Endodermal cell (in vitro differentiated cells): ENCODE measurements around the gene LY86. TPM values are rescaled to one million over a fixed set of nuclear protein-coding genes. Genes with fewer than 3 reads are reported as not detected.

Source experiments
- DNase-seq: peaks from one replicate; pipeline ENCODE4 v3.0.0-alpha.2; 2017
- H3K27ac ChIP-seq: 2 replicates; pipeline ENCODE4 v1.5.1; 2013; ENCODE audit warnings: mild to moderate bottlenecking, low read depth, low read length, moderate library complexity
- H3K27me3 ChIP-seq: 2 replicates; pipeline ENCODE4 v1.6.1; 2013; ENCODE audit warnings: mild to moderate bottlenecking, low read length, moderate library complexity; ENCODE audit not compliant: insufficient read depth, control insufficient read depth, poor library complexity, severe bottlenecking
- H3K36me3 ChIP-seq: 2 replicates; pipeline ENCODE4 v1.7.0; 2013; ENCODE audit warnings: mild to moderate bottlenecking, low read length, moderate library complexity; ENCODE audit not compliant: control insufficient read depth, insufficient read depth
- H3K4me1 ChIP-seq: one replicate; pipeline ENCODE4 v1.7.0; 2013; ENCODE audit warnings: low read length; ENCODE audit not compliant: control insufficient read depth, insufficient read depth
- H3K4me3 ChIP-seq: 2 replicates; pipeline ENCODE4 v1.5.1; 2013; ENCODE audit warnings: mild to moderate bottlenecking, low read length, moderate library complexity
- H3K9ac ChIP-seq: 2 replicates; pipeline ENCODE4 v1.6.1; 2013; ENCODE audit warnings: mild to moderate bottlenecking, low read length, moderate library complexity; ENCODE audit not compliant: poor library complexity, severe bottlenecking; ENCODE audit errors: extremely low read depth
- H3K9me3 ChIP-seq: 2 replicates; pipeline ENCODE4 v1.6.1; 2013; ENCODE audit warnings: mild to moderate bottlenecking, low read length, moderate library complexity; ENCODE audit not compliant: control insufficient read depth
- H3K27ac Mint-ChIP-seq: 2 replicates; pipeline ENCODE4 v1.8.0; 2020; ENCODE audit warnings: mixed read lengths
- H3K27me3 Mint-ChIP-seq: 2 replicates; pipeline ENCODE4 v1.8.0; 2021; ENCODE audit warnings: mild to moderate bottlenecking, mixed read lengths; ENCODE audit not compliant: insufficient read depth
- H3K36me3 Mint-ChIP-seq: 2 replicates; pipeline ENCODE4 v1.8.0; 2020; ENCODE audit warnings: low read depth, mixed read lengths
- H3K4me1 Mint-ChIP-seq: 2 replicates; pipeline ENCODE4 v1.8.0; 2020; ENCODE audit warnings: mixed read lengths
- H3K4me3 Mint-ChIP-seq: 2 replicates; pipeline ENCODE4 v1.8.0; 2020; ENCODE audit warnings: mild to moderate bottlenecking, moderate library complexity, mixed read lengths
- H3K9me3 Mint-ChIP-seq: 2 replicates; pipeline ENCODE4 v1.8.0; 2020; ENCODE audit warnings: mild to moderate bottlenecking, mixed read lengths
- WGBS, 2 experiments: methylation state at CpG; one replicate each; pipeline versions ENCODE4 v1.1.5 to v1.1.7; 2013; ENCODE audit warnings: missing lambda C conversion rate in 2 of 2, mixed read lengths in 1 of 2; ENCODE audit not compliant: insufficient coverage in 1 of 2, insufficient read length in 1 of 2; 5-methylcytosine and 5-hydroxymethylcytosine counted together
- total RNA-seq, 2 donors: library from RNA; stranded (reverse); fragmentation: NEBNext Ultra II Directional in 1 of 2; extraction: Animal tissue kit (Norgen Biotek cat#: 25700) in 1 of 2; gene quantifications; 2 replicates in 1 of 2; 3 replicates in 1 of 2; pipeline ENCODE4 v1.2.1, GENCODE V29; 2021
- TF ChIP-seq, protein P1 (sequence below): fragments of 200-600 bp; sonication (generic); conservative IDR thresholded peaks from 2 replicates; pipeline ENCODE4 v1.5.0; 2021; ENCODE audit warnings: antibody characterized with exemption, mild to moderate bottlenecking

Gene LY86
- total RNA-seq, 2 donors from 2014 or later = not detected

DNA sequence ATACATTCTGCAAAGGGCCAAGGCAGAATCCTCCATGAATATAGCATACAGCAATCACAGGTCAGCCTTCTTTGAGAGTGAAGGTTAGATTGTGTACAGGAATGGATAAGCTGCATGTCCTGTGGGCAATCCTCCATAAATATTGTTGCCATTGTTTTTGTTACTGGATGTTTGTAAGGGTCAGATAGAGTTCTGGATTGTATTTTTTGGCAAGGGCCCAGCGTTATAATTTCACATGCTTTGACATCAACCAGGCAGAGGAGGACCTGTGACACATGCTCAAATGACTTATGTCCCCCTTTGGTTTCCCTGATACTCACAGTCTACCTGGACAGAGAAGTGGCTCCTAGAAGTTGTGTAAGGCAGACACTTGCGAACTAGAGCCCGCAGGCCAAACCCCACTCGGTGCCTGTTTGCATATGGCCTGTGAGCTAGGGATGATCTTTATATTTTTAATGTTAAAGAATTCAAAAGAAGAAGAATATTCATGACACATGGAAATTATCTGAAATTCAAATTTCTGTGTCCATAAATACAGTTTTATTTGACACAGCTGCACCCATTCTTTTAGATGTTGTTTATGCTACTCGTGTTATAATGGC is 5.4 kb downstream of the LY86 start:
- WGBS, 2 experiments = 55% methylated on average over 5 of the region's 5 CpGs; no CpG with 5 or more reads in 1 of the 2 experiments
- TF ChIP-seq, protein P1, sequence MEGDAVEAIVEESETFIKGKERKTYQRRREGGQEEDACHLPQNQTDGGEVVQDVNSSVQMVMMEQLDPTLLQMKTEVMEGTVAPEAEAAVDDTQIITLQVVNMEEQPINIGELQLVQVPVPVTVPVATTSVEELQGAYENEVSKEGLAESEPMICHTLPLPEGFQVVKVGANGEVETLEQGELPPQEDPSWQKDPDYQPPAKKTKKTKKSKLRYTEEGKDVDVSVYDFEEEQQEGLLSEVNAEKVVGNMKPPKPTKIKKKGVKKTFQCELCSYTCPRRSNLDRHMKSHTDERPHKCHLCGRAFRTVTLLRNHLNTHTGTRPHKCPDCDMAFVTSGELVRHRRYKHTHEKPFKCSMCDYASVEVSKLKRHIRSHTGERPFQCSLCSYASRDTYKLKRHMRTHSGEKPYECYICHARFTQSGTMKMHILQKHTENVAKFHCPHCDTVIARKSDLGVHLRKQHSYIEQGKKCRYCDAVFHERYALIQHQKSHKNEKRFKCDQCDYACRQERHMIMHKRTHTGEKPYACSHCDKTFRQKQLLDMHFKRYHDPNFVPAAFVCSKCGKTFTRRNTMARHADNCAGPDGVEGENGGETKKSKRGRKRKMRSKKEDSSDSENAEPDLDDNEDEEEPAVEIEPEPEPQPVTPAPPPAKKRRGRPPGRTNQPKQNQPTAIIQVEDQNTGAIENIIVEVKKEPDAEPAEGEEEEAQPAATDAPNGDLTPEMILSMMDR = no peak
- no peak overlapping the region for H3K27ac Mint-ChIP-seq
- no peak for DNase-seq
- Histone ChIP-seq H3K9ac (no peak overlapping the region), H3K27ac (no peak overlapping the region), H3K4me3 (no peak overlapping the region), H3K27me3 (no peaks in the 10 kb centered on the region), H3K4me1 (no peaks in the 10 kb centered on the region), H3K9me3 (no peaks in the 10 kb centered on the region), H3K36me3 (no peaks in the 10 kb centered on the region)
- peaks cover 13% of the 10 kb centered on the region for H3K27me3 Mint-ChIP-seq
- peaks cover 15% of the 10 kb centered on the region for H3K4me1 Mint-ChIP-seq
- no peak overlapping the region for H3K4me3 Mint-ChIP-seq
- H3K36me3 Mint-ChIP-seq = no peaks in the 10 kb centered on the region
- no peaks in the 10 kb centered on the region for H3K9me3 Mint-ChIP-seq

DNA sequence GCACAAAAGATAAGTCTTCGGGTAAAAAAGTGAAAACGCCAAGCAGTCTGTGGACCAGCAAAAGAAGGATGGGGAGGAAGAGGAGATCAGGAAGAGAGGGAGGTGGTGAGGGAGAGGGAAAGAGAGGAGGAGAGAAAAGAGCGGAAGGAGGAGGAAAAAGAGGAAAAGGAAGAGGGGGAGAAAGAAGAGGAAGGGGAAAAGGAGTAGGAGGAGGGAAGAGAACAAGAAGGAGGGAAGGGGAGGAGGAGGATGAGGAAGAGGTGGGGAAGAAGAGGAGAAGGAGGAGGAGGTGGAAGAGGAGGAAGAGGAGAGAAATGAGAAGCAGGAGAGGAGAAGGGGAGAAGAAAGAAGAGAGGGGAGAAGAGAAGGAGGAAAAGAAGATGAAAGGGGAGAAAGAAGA is 6.5 kb downstream of the LY86 start:
- Mint-ChIP-seq H3K4me1 (peaks cover 18% of the 10 kb centered on the region), H3K4me3 (no peak overlapping the region)
- WGBS, 2 experiments = 88 to 92% methylated on average over 3 of the region's 3 CpGs

GRCh38 chr6:6595952-6596351 is 7.4 kb downstream of the LY86 start:
- H3K27ac ChIP-seq = no peak overlapping the region
- TF ChIP-seq, protein P1 = no peak
- H3K36me3 Mint-ChIP-seq = no peaks in the 10 kb centered on the region
- H3K9me3 Mint-ChIP-seq = no peaks in the 10 kb centered on the region
- H3K4me1 Mint-ChIP-seq = peaks cover 23% of the 10 kb centered on the region
- H3K4me1 ChIP-seq = no peaks in the 10 kb centered on the region
- no peak overlapping the region for H3K27ac Mint-ChIP-seq
- peaks cover 12% of the 10 kb centered on the region for H3K27me3 Mint-ChIP-seq
- H3K4me3 ChIP-seq = no peak overlapping the region
- H3K9me3 ChIP-seq = no peaks in the 10 kb centered on the region
- H3K9ac ChIP-seq = no peak overlapping the region
- 92 to 93% methylated on average over 3 of the region's 3 CpGs for WGBS, 2 experiments
- no peaks in the 10 kb centered on the region for H3K36me3 ChIP-seq
- no peak for DNase-seq
- H3K27me3 ChIP-seq = no peaks in the 10 kb centered on the region
- no peak overlapping the region for H3K4me3 Mint-ChIP-seq

More for the DNA sequence above, 6.5 kb downstream of the LY86 start:
- H3K27me3 ChIP-seq = no peaks in the 10 kb centered on the region
- no peak overlapping the region for H3K27ac Mint-ChIP-seq
- H3K36me3 ChIP-seq = no peaks in the 10 kb centered on the region
- no peak overlapping the region for H3K27ac ChIP-seq
- no peaks in the 10 kb centered on the region for H3K9me3 Mint-ChIP-seq
- no peaks in the 10 kb centered on the region for H3K36me3 Mint-ChIP-seq
- H3K4me1 ChIP-seq = no peaks in the 10 kb centered on the region
- H3K9me3 ChIP-seq = no peaks in the 10 kb centered on the region
- no peak overlapping the region for H3K9ac ChIP-seq
- H3K4me3 ChIP-seq = no peak overlapping the region
- peaks cover 13% of the 10 kb centered on the region for H3K27me3 Mint-ChIP-seq
- TF ChIP-seq, protein P1 = no peak
- no peak for DNase-seq
